BE2C (cell line): Measurements from ENCODE around the gene MYO1C.
A peak's percentile ranks its signal among the peaks of the same experiment; 100 is the strongest.

Source experiments
- DNase-seq: peaks from one replicate; pipeline ENCODE4 v3.0.0-alpha.2; 2020
- H3K27me3 ChIP-seq: fragments of 250-450 bp; sonication (Bioruptor Pico); 2 replicates; pipeline ENCODE4 v1.5.1; 2020; ENCODE audit warnings: mild to moderate bottlenecking
- H3K36me3 ChIP-seq: fragments of 250-450 bp; sonication (Bioruptor Pico); 2 replicates; pipeline ENCODE4 v1.5.1; 2020; ENCODE audit warnings: mild to moderate bottlenecking
- H3K4me1 ChIP-seq: fragments of 250-450 bp; sonication (Bioruptor Pico); 2 replicates; pipeline ENCODE4 v1.5.1; 2020
- H3K4me3 ChIP-seq: 2 replicates; pipeline ENCODE4 v1.5.1; 2011; ENCODE audit warnings: low read depth, low read length
- H3K9me3 ChIP-seq: fragments of 250-450 bp; sonication (Bioruptor Pico); 2 replicates; pipeline ENCODE4 v1.5.1; 2020
- TF ChIP-seq, protein P1 (sequence below): IDR thresholded peaks from 2 replicates; pipeline ENCODE4 v1.5.1; 2012; ENCODE audit warnings: mild to moderate bottlenecking, low read depth, low read length

MYO1C gene

DNA sequence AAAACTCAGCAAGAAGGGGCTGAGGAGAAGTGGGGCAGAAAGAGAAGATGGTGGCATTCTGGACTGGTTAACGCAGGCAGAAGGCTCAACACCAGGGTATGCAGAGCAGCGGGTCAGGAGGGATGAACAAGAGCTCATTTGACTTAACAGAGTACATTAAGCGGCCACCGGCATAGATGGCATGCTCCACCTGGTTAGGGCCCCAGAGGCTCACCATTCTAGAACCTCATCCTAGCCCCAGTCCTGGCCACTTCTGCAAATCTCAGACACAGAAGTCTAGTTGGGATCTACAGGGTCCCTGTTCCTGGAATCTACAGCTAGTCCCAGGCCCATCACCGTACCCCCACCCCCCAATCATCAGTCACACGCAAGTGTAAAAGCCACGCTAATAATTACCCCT is 1.7 kb upstream of the MYO1C start:
- Histone ChIP-seq H3K36me3 (no peaks in the 10 kb centered on the region), H3K4me3 (no peak overlapping the region), H3K9me3 (no peaks in the 10 kb centered on the region), H3K27me3 (no peaks in the 10 kb centered on the region), H3K4me1 (0 out of 2 replicates have a peak, but pooled peaks cover 3% of the 10 kb centered on the region)
- no peak for DNase-seq
- TF ChIP-seq, protein P1, sequence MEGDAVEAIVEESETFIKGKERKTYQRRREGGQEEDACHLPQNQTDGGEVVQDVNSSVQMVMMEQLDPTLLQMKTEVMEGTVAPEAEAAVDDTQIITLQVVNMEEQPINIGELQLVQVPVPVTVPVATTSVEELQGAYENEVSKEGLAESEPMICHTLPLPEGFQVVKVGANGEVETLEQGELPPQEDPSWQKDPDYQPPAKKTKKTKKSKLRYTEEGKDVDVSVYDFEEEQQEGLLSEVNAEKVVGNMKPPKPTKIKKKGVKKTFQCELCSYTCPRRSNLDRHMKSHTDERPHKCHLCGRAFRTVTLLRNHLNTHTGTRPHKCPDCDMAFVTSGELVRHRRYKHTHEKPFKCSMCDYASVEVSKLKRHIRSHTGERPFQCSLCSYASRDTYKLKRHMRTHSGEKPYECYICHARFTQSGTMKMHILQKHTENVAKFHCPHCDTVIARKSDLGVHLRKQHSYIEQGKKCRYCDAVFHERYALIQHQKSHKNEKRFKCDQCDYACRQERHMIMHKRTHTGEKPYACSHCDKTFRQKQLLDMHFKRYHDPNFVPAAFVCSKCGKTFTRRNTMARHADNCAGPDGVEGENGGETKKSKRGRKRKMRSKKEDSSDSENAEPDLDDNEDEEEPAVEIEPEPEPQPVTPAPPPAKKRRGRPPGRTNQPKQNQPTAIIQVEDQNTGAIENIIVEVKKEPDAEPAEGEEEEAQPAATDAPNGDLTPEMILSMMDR = no peak

DNA sequence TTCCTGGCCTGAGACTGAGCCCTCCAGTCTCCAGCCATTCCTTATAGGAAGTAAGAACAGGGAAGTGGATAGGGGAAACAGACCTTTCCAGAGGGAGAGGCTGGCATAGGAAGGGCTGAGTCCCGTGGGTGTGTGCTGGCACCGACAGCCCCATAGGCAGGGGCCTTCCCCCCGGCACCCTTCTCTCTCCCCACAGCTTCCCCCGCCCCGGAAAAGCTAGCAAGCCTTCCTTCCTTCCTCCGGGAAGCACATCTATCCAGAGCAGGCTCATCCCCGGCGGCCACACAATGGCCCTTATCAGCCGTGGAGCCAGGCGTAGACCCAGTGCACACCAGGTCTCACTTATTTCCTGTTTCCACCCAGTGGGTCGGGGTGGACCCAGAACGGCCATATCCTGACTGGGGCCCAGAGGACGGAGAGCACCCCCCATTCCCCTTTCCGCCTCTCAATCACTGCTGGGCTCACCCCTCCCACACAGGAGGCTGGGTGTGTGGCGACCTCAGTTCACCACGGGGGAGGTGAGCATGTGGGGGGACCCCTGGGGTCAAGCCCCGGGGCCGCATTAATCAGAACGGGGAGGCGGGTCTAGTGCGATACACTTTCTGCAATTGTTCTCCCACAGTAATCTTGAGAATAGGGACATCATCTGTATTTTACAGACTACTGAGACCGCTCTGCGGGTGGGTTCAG is 950 bp upstream of the MYO1C start:
- no peaks in the 10 kb centered on the region for H3K9me3 ChIP-seq

DNA sequence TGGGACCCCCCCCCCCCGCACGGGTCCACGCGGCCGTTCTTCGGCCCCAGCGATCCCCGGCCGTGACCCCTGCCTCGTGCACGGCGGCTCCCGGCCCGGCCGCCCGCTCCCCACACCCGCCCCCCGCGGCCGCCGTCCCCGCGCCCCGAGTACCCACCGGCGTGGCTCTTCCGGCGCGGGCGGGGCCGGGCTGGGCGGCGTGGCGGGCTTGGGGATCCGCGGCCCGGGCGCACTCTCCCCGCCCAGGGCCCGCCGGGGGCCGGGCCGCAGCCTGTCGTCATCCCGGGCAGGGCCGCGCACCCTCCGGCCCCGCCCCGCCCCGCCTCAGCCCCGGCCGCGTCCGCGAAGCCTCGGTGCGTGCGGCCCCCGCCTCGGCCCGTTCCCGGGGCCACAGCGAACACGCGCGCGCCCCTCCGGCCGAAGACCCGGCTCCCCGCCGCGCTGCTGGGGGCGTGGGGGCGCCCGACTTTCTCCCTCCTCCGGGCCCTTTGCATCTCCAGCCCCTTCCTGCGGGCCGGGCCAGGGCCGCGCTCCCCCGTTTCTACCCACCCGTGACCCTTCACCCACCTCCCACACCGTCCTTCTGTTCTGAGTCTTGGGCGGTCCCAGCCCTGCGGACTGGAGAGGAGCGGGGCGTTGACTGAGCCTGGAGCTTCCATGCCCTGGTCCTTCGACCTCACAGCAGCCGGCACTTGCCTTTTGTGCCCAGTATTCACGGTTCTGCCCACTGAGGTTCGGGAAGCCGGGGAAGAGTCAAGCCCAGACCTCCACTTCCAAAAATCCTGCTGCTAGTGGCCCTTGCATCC is 840 bp downstream of the MYO1C start:
- H3K4me1 ChIP-seq = peaks cover 3% of the 10 kb centered on the region; the same call in 1 of the 2 replicates
- peak; percentile 49 for DNase-seq
- H3K36me3 ChIP-seq = no peaks in the 10 kb centered on the region
- H3K4me3 ChIP-seq = peak overlapping the region; percentile 59
- TF ChIP-seq, protein P1 = no peak
- H3K9me3 ChIP-seq = no peaks in the 10 kb centered on the region
- no peaks in the 10 kb centered on the region for H3K27me3 ChIP-seq

More for the DNA sequence above, 950 bp upstream of the MYO1C start:
- TF ChIP-seq, protein P1 = no peak
- peaks cover 3% of the 10 kb centered on the region; the same call in 1 of the 2 replicates for H3K4me1 ChIP-seq
- DNase-seq = peak; percentile 31
- H3K4me3 ChIP-seq = no peak overlapping the region
- no peaks in the 10 kb centered on the region for H3K36me3 ChIP-seq
- no peaks in the 10 kb centered on the region for H3K27me3 ChIP-seq

DNA sequence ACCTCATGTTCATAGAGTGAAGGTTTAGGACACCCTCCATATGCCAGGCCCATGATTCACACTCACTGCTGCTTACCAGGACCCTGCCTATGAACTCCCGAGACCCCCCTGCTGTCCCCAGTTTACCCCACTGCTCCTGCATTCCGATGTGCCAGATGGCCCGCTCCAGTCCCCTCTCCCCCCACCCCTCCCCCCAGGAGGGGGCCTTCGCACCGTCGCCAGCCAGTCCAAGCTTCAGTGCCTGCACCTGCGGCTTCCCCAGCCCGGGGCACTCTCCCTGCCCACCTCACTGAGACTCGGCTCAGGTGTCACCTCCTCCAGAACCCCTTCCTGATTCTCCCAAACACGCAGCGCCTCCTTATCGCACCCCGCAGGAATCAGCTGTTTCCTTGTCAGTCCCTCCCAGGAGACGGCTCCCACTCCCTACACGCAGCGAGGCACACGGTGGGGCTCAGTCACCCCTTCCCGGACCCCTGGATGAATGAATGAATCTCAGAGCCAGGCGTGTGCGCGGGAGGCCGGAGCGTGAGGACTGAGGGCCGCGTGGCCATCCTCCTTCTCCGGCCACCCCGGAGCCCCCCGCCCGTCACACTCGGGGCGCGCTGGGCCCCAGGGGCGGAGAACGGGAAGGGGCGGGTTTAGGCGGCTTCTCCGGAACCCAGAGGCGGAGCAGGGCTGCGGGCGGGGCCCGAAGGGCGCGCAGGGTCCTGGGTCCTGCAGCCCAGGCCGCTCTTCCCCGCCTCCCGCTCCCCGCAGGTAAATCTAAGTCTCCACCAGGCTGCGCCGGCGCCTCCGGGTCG is 1.6 kb downstream of the MYO1C start:
- TF ChIP-seq, protein P1 = no peak
- no peaks in the 10 kb centered on the region for H3K9me3 ChIP-seq
- no peaks in the 10 kb centered on the region for H3K27me3 ChIP-seq
- peak overlapping the region; percentile 59 for H3K4me3 ChIP-seq
- no peaks in the 10 kb centered on the region for H3K36me3 ChIP-seq
- DNase-seq = peak; percentile 40
- H3K4me1 ChIP-seq = peaks cover 3% of the 10 kb centered on the region; the same call in 1 of the 2 replicates

DNA sequence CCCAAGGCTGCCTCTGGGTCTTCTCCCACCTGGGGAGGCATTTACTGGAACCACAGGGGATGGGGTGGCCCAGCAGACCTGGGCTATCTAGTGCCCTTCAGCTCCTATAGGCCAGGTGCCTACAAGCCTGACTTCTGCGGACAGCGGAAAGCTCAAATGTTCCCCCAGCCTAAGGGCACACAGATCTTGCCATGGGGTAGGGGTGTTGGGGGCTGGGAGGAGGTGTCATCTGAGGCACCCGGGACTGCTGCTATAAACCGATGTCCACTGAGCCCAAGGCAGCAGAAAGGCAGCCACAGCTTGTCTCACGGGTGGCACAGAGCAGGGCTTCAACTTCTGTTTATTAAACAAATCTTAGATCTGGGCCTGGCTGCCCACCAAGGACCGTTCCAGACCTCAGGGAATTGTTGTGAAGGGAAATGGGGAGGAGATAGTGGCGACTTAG is 3.6 kb downstream of the MYO1C start:
- DNase-seq = no peak
- Histone ChIP-seq H3K27me3 (no peaks in the 10 kb centered on the region), H3K9me3 (no peaks in the 10 kb centered on the region), H3K36me3 (no peaks in the 10 kb centered on the region), H3K4me3 (no peak overlapping the region), H3K4me1 (peaks cover 3% of the 10 kb centered on the region; the same call in 1 of the 2 replicates)
- TF ChIP-seq, protein P1 = no peak
